ENCODE measurements around the gene LRRC1.

The LRRC1 gene

GRCh38 chr6:53794720-53795339 lies at the start of gene LRRC1:
TSS of gene LRRC1 (plus strand) at chr6:53795005. CDS start at chr6:53795257, 252 bp downstream.
- H3K9me3 Mint-ChIP-seq: peaks cover 10% of the 10 kb centered on the region
- H3K36me3 Mint-ChIP-seq (ENCODE audit: low read depth): peaks cover 11% of the 10 kb centered on the region

GRCh38 chr6:53746442-53747103 lies 48.2 kb upstream of the LRRC1 start:
- Mint-ChIP-seq H3K27me3 (ENCODE audit: low read depth) (peaks cover under 1% of the 10 kb centered on the region), H3K36me3 (ENCODE audit: low read depth) (peaks cover 11% of the 10 kb centered on the region), H3K9me3 (peaks cover 3% of the 10 kb centered on the region), H3K4me1 (no peaks in the 10 kb centered on the region), H3K4me3 (no peak overlapping the region), H3K27ac (peak overlapping the region in 1 of 3 experiments; percentile 74)
- TF ChIP-seq, protein P1, sequence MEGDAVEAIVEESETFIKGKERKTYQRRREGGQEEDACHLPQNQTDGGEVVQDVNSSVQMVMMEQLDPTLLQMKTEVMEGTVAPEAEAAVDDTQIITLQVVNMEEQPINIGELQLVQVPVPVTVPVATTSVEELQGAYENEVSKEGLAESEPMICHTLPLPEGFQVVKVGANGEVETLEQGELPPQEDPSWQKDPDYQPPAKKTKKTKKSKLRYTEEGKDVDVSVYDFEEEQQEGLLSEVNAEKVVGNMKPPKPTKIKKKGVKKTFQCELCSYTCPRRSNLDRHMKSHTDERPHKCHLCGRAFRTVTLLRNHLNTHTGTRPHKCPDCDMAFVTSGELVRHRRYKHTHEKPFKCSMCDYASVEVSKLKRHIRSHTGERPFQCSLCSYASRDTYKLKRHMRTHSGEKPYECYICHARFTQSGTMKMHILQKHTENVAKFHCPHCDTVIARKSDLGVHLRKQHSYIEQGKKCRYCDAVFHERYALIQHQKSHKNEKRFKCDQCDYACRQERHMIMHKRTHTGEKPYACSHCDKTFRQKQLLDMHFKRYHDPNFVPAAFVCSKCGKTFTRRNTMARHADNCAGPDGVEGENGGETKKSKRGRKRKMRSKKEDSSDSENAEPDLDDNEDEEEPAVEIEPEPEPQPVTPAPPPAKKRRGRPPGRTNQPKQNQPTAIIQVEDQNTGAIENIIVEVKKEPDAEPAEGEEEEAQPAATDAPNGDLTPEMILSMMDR (IDR thresholded peaks at IDR 0.05; ENCODE audit: unreplicated experiment in 3 of 3): no peak

More at GRCh38 chr6:53794720-53795339, at the start of gene LRRC1:
- TF ChIP-seq, protein P1 (IDR thresholded peaks at IDR 0.05; ENCODE audit: unreplicated experiment in 3 of 3): no peak
- H3K27ac Mint-ChIP-seq: peak within 1 kb of the TSS; percentile 97 to 99 (median 99)
- peaks cover 45% of the 10 kb centered on the region for H3K4me1 Mint-ChIP-seq
- H3K4me3 Mint-ChIP-seq: peak within 1 kb of the TSS; percentile 95 to 96 (median 95)
- peaks cover 7% of the 10 kb centered on the region for H3K27me3 Mint-ChIP-seq (ENCODE audit: low read depth)

DNA sequence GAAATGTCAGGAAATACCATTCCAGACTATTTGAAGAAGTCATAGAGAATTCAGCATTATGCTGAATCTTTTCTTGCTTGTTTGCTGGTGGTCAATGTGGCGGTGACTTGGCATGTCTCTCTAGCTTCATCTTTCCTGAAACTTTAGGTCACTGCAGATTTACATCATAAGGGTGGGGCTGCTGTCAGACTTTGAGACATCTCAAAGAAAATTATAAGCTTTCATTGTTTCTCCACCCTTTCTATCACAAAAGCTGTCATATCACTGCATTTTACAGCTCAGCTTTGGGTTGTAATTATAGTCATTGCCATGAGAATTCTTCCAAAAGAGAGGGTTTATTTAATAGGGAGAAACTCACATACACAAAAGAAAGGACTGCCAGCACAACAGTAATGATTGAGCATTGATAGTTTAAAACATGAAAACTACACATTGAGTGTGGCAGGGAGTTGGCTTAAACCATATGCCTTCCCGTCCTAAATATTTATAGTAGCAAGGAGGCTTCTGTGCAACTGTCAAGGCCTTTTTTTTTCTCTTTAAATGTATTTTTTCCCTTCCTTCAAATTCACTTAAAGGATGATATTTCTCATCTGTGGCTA lies 44.7 kb upstream of the LRRC1 start:
- Mint-ChIP-seq H3K36me3 (ENCODE audit: low read depth) (no peaks in the 10 kb centered on the region), H3K9me3 (no peaks in the 10 kb centered on the region)

DNA sequence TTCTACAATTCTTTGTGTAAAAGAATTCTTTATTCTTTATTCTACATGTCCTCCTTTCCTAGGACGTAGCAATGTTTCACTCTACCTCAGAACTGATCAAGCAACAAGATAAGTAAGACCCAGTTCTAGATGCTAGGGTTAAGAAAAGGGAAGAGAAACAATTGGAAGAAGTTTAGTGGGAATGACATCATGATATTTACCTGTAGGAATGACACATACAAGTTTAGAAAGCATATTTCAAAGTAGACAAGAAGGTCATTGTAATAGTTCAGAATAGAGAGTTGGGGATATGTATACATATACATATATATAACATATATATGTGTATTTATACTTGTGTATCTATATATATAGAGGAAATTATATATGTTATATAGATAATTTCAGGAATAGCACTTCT lies 43.4 kb upstream of the LRRC1 start:
- TF ChIP-seq, protein P1 (IDR thresholded peaks at IDR 0.05; ENCODE audit: unreplicated experiment in 3 of 3): no peak
- no peaks in the 10 kb centered on the region for H3K9me3 Mint-ChIP-seq

More for the DNA sequence above, 44.7 kb upstream of the LRRC1 start:
- Mint-ChIP-seq H3K4me1 (no peaks in the 10 kb centered on the region), H3K27me3 (ENCODE audit: low read depth) (no peaks in the 10 kb centered on the region), H3K4me3 (no peak overlapping the region), H3K27ac (no peak overlapping the region)
- TF ChIP-seq, protein P1 (IDR thresholded peaks at IDR 0.05; ENCODE audit: unreplicated experiment in 3 of 3): no peak

DNA sequence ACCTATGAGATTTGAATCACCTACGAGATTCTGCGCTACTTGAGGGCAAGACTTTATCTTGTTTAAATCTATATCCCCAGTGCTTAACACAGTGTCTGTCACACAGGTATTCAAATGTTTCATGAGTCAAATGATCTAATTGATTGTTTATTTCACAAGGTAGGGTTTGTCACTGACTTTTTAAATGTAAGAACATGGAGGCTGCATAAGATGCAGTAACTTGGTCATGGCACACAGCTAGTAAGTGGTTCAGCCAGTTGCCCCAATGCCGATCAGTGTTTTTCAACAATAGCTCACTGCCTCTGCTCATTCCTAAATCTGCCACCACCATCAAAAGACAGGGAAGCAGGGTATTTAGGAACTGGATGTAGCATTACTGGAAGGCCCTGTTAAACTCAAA lies 42.4 kb upstream of the LRRC1 start:
- Mint-ChIP-seq H3K9me3 (no peaks in the 10 kb centered on the region), H3K4me1 (no peaks in the 10 kb centered on the region), H3K36me3 (ENCODE audit: low read depth) (no peaks in the 10 kb centered on the region), H3K27me3 (ENCODE audit: low read depth) (no peaks in the 10 kb centered on the region), H3K4me3 (no peak overlapping the region), H3K27ac (no peak overlapping the region)
- TF ChIP-seq, protein P1 (IDR thresholded peaks at IDR 0.05; ENCODE audit: unreplicated experiment in 3 of 3): no peak

More for the DNA sequence above, 43.4 kb upstream of the LRRC1 start:
- Mint-ChIP-seq H3K27me3 (ENCODE audit: low read depth) (no peaks in the 10 kb centered on the region), H3K27ac (no peak overlapping the region), H3K36me3 (ENCODE audit: low read depth) (no peaks in the 10 kb centered on the region), H3K4me1 (no peaks in the 10 kb centered on the region), H3K4me3 (no peak overlapping the region)
